Activated CD8-positive, alpha-beta T cell treated with anti-CD3 and anti-CD28 coated beads for 36 hours (primary cell): ENCODE measurements around the gene PTBP3. TPM values are rescaled to one million over a fixed set of nuclear protein-coding genes. Genes with fewer than 3 reads are reported as not detected.

ENCODE experiments used
- ATAC-seq: fragments of 200-7000 bp; cut with Tn5 transposase; one replicate; pipeline ENCODE4 v1.10.0; 2021; ENCODE audit warnings: mild to moderate bottlenecking, moderate library complexity
- CTCF ChIA-PET: fragments of 350-600 bp; sonication (Branson Sonifier 250); formaldehyde crosslinking; loops from one replicate; lab custom pipeline; 2021; ENCODE audit warnings: antibody characterized with exemption; lab: Charles Lee
- POLR2A ChIA-PET: fragments of 350-600 bp; sonication (Branson Sonifier 250); formaldehyde crosslinking; loops from one replicate; lab custom pipeline; 2021; ENCODE audit warnings: antibody characterized with exemption; lab: Charles Lee
- DNase-seq: peaks from one replicate; pipeline ENCODE4 v3.0.0-alpha.2; 2020
- H3K27ac Mint-ChIP-seq: one replicate; pipeline ENCODE4 v1.8.0; 2021; ENCODE audit warnings: mild to moderate bottlenecking, mixed read lengths
- H3K27me3 Mint-ChIP-seq: one replicate; pipeline ENCODE4 v1.8.0; 2021; ENCODE audit warnings: mixed read lengths
- H3K36me3 Mint-ChIP-seq: one replicate; pipeline ENCODE4 v1.8.0; 2021; ENCODE audit warnings: low read depth, mixed read lengths
- H3K4me1 Mint-ChIP-seq: one replicate; pipeline ENCODE4 v1.8.0; 2021; ENCODE audit warnings: low read depth, mixed read lengths
- H3K4me3 Mint-ChIP-seq: one replicate; pipeline ENCODE4 v1.8.0; 2021; ENCODE audit warnings: mild to moderate bottlenecking, moderate library complexity, mixed read lengths
- H3K9me3 Mint-ChIP-seq: one replicate; pipeline ENCODE4 v1.8.0; 2021; ENCODE audit warnings: mixed read lengths
- CTCF ChIP-seq: fragments of 200-600 bp; IDR thresholded peaks from one replicate; pipeline ENCODE4 v1.8.0; 2022; ENCODE audit warnings: antibody characterized with exemption, mild to moderate bottlenecking
- intact Hi-C: fragments of 100-400 bp; cut with micrococcal nuclease; formaldehyde crosslinking; loops from one replicate; pipeline ENCODE4 v1.10.0; 2022
- total RNA-seq, 2 experiments: library from RNA; stranded (reverse); gene quantifications; one replicate each; pipeline ENCODE4 v1.2.3, GENCODE V29; 2021

PTBP3 gene
- total RNA-seq, 2 experiments from 2014 or later = 108 to 120 TPM

- ChIA-PET POLR2A (interaction anchor here (0.6 to 2.7 kb wide), 14 partner anchors 14 to 718 kb away, joined by 3 to 13 read pairs (median 4); partner anchors contain the start of genes KIAA1958, PTBP3 and UGCG), CTCF (interaction anchor here (0.9 to 6.2 kb wide), 7 partner anchors 13 to 732 kb away, joined by 3 to 55 read pairs (median 4); partner anchors contain the start of gene INIP)
- Mint-ChIP-seq H3K36me3 (no peaks in the 10 kb centered on the region), H3K4me1 (peaks cover 35% of the 10 kb centered on the region), H3K27ac (peak within 1 kb of the TSS; percentile 98), H3K4me3 (peak within 1 kb of the TSS; percentile 87), H3K9me3 (peaks cover 1% of the 10 kb centered on the region), H3K27me3 (no peaks in the 10 kb centered on the region)
- DNase-seq (peak; percentile 56), ATAC-seq (peak; percentile 7)
- no peak for TF ChIP-seq CTCF
- intact Hi-C loops = no loop called here
Observed at GRCh38 chr9:112380102-112380824, 46.8 kb upstream of the PTBP3 start, which contains the start of gene HSDL2. TSS of gene HSDL2 (plus strand) at chr9:112380108. CDS start at chr9:112380164, 56 bp downstream.

- intact Hi-C loops = loop anchor here (5.0 to 10.0 kb wide), 2 partner anchors 282 to 325 kb away; no protein-coding TSS in a partner anchor
- POLR2A ChIA-PET = interaction anchor here (0.7 to 2.7 kb wide), 15 partner anchors 13 to 717 kb away, joined by 3 to 13 read pairs (median 4); partner anchors contain the start of genes KIAA1958, PTBP3 and UGCG
- H3K4me1 Mint-ChIP-seq = peaks cover 32% of the 10 kb centered on the region
- H3K9me3 Mint-ChIP-seq = peaks cover 1% of the 10 kb centered on the region
- H3K27ac Mint-ChIP-seq = peak overlapping the region; percentile 98
- H3K4me3 Mint-ChIP-seq = peak overlapping the region; percentile 87
- H3K36me3 Mint-ChIP-seq = no peaks in the 10 kb centered on the region
- ATAC-seq = peak; percentile 94
- H3K27me3 Mint-ChIP-seq = no peaks in the 10 kb centered on the region
- peak; percentile 99 for DNase-seq
- no peak for TF ChIP-seq CTCF
- CTCF ChIA-PET = interaction anchor here (0.6 to 6.2 kb wide), 13 partner anchors 13 to 732 kb away, joined by 3 to 55 read pairs (median 3); partner anchors contain the start of genes INIP and PTBP3
Observed at GRCh38 chr9:112379177-112380101, 46.0 kb upstream of the PTBP3 start.

GRCh38 chr9:112378328-112379176, 45.1 kb upstream of the PTBP3 start:
- H3K27me3 Mint-ChIP-seq = no peaks in the 10 kb centered on the region
- ChIA-PET POLR2A (interaction anchor here (0.6 to 2.7 kb wide), 9 partner anchors 16 to 842 kb away, joined by 3 to 13 read pairs (median 4); partner anchors contain the start of genes KIAA1958 and PTBP3), CTCF (interaction anchor here (1.0 to 6.2 kb wide), 6 partner anchors 12 to 377 kb away, joined by 3 to 55 read pairs (median 4); partner anchors contain the start of gene PTBP3)
- H3K27ac Mint-ChIP-seq = peak overlapping the region; percentile 98
- intact Hi-C loops = loop anchor here (5.0 to 10.0 kb wide), 2 partner anchors 281 to 326 kb away; no protein-coding TSS in a partner anchor
- H3K9me3 Mint-ChIP-seq = peaks cover 1% of the 10 kb centered on the region
- TF ChIP-seq CTCF = no peak
- peak overlapping the region; percentile 87 for H3K4me3 Mint-ChIP-seq
- no peaks in the 10 kb centered on the region for H3K36me3 Mint-ChIP-seq
- peak; percentile 54 for DNase-seq
- ATAC-seq = no peak
- H3K4me1 Mint-ChIP-seq = peaks cover 31% of the 10 kb centered on the region

GRCh38 chr9:112377684-112378327, 44.4 kb upstream of the PTBP3 start:
- peaks cover 1% of the 10 kb centered on the region for H3K9me3 Mint-ChIP-seq
- ATAC-seq (no peak), DNase-seq (no peak)
- peak overlapping the region; percentile 87 for H3K4me3 Mint-ChIP-seq
- POLR2A ChIA-PET = no interaction called here
- TF ChIP-seq CTCF = no peak
- intact Hi-C loops = loop anchor here (5.0 to 10.0 kb wide), 2 partner anchors 281 to 327 kb away; no protein-coding TSS in a partner anchor
- H3K27ac Mint-ChIP-seq = no peak overlapping the region
- H3K27me3 Mint-ChIP-seq = no peaks in the 10 kb centered on the region
- H3K4me1 Mint-ChIP-seq = peaks cover 31% of the 10 kb centered on the region
- CTCF ChIA-PET = interaction anchor here (6.2 kb wide), 1 partner anchor 17 kb away, joined by 55 read pairs; no protein-coding TSS in a partner anchor
- no peaks in the 10 kb centered on the region for H3K36me3 Mint-ChIP-seq
